HepG2 (cell line): ENCODE data around the gene PARD3.

Source experiments
- CTCF ChIP-seq: sonication (generic); formaldehyde crosslinking; IDR thresholded peaks from 2 replicates; pipeline ENCODE4 v1.5.0; 2020; ENCODE audit warnings: mild to moderate bottlenecking, missing genetic modification reagents, moderate library complexity
- ZNF10 ChIP-seq: sonication (generic); formaldehyde crosslinking; IDR thresholded peaks from 2 replicates; pipeline ENCODE4 v1.4.0; 2020; ENCODE audit warnings: mild to moderate bottlenecking, low read depth, missing genetic modification reagents, borderline replicate concordance

DNA sequence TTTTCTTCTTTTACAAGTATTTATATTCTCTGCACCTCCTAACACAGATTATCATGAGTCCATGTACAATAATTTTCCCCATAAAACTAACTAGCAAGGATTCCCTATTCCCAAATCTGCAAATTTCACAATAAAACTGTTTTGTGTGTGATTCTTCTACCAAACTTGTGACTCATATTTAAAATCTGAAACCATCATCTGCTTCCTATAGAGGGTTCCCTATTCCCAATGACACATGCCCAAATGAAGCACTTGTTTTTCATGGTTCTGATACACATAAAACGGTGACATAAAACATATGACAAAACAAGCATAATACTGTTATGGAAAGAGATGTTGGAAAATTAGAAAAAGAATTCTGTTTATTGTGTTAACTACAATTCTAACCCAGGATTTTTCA lies 657.6 kb downstream of the PARD3 start:
- TF ChIP-seq CTCF (CRISPR knock-in tag): no peak
- no peak for TF ChIP-seq ZNF10 (CRISPR knock-in tag)
